ENCODE data around the gene ACRV1. TPM values are rescaled to one million over a fixed set of nuclear protein-coding genes. Genes with fewer than 3 reads are reported as not detected.

Gene ACRV1
- total RNA-seq, 1 experiment from 2014 or later = not detected

GRCh38 chr11:125685228-125685627 is 4.6 kb upstream of the ACRV1 start:
- TF ChIP-seq CTCF (IDR thresholded peaks at IDR 0.05; ENCODE audit: unreplicated experiment) = no peak
- no TSS peak for BruUV-seq (replicated peaks)
- CTCF ChIA-PET = no interaction called here

GRCh38 chr11:125679837-125680236 is 810 bp downstream of the ACRV1 start:
- CTCF ChIA-PET = interaction anchor here (0.6 kb wide), 1 partner anchor 201 kb away, joined by 4 read pairs; no protein-coding TSS in a partner anchor

More at GRCh38 chr11:125685228-125685627, 4.6 kb upstream of the ACRV1 start:
- Mint-ChIP-seq H3K4me3 (ENCODE audit: low read depth, unreplicated experiment) (no peak overlapping the region), H3K9me3 (ENCODE audit: low read depth, unreplicated experiment) (no peaks in the 10 kb centered on the region), H3K27me3 (ENCODE audit: unreplicated experiment) (no peaks in the 10 kb centered on the region), H3K36me3 (ENCODE audit: insufficient read depth, unreplicated experiment) (no peaks in the 10 kb centered on the region), H3K4me1 (ENCODE audit: low read depth, unreplicated experiment) (no peaks in the 10 kb centered on the region), H3K27ac (ENCODE audit: unreplicated experiment) (no peak overlapping the region)
- intact Hi-C loops (cut with micrococcal nuclease; ENCODE audit: unreplicated experiment) = no loop called here
- no peak for DNase-seq

GRCh38 chr11:125679397-125679796 is 1.2 kb downstream of the ACRV1 start:
- intact Hi-C loops (cut with micrococcal nuclease; ENCODE audit: unreplicated experiment) = no loop called here
- Mint-ChIP-seq H3K27ac (ENCODE audit: unreplicated experiment) (no peak overlapping the region), H3K4me3 (ENCODE audit: low read depth, unreplicated experiment) (no peak overlapping the region), H3K4me1 (ENCODE audit: low read depth, unreplicated experiment) (no peaks in the 10 kb centered on the region), H3K9me3 (ENCODE audit: low read depth, unreplicated experiment) (no peaks in the 10 kb centered on the region), H3K36me3 (ENCODE audit: insufficient read depth, unreplicated experiment) (no peaks in the 10 kb centered on the region), H3K27me3 (ENCODE audit: unreplicated experiment) (no peaks in the 10 kb centered on the region)
- no peak for TF ChIP-seq CTCF (IDR thresholded peaks at IDR 0.05; ENCODE audit: unreplicated experiment)
- DNase-seq = no peak
- no TSS peak for BruUV-seq (replicated peaks)
- CTCF ChIA-PET = interaction anchor here (0.6 kb wide), 1 partner anchor 202 kb away, joined by 4 read pairs; no protein-coding TSS in a partner anchor

More at GRCh38 chr11:125679837-125680236, 810 bp downstream of the ACRV1 start:
- Mint-ChIP-seq H3K9me3 (ENCODE audit: low read depth, unreplicated experiment) (no peaks in the 10 kb centered on the region), H3K27me3 (ENCODE audit: unreplicated experiment) (no peaks in the 10 kb centered on the region), H3K4me3 (ENCODE audit: low read depth, unreplicated experiment) (no peak overlapping the region), H3K4me1 (ENCODE audit: low read depth, unreplicated experiment) (no peaks in the 10 kb centered on the region), H3K36me3 (ENCODE audit: insufficient read depth, unreplicated experiment) (no peaks in the 10 kb centered on the region), H3K27ac (ENCODE audit: unreplicated experiment) (no peak overlapping the region)
- BruUV-seq (replicated peaks) = no TSS peak
- DNase-seq = no peak
- no peak for TF ChIP-seq CTCF (IDR thresholded peaks at IDR 0.05; ENCODE audit: unreplicated experiment)
- intact Hi-C loops (cut with micrococcal nuclease; ENCODE audit: unreplicated experiment) = no loop called here

GRCh38 chr11:125675196-125675595 is 5.5 kb downstream of the ACRV1 start:
- TF ChIP-seq CTCF (IDR thresholded peaks at IDR 0.05; ENCODE audit: unreplicated experiment) = no peak
- no TSS peak for BruUV-seq (replicated peaks)
- intact Hi-C loops (cut with micrococcal nuclease; ENCODE audit: unreplicated experiment) = no loop called here
- Mint-ChIP-seq H3K36me3 (ENCODE audit: insufficient read depth, unreplicated experiment) (no peaks in the 10 kb centered on the region), H3K4me1 (ENCODE audit: low read depth, unreplicated experiment) (no peaks in the 10 kb centered on the region), H3K4me3 (ENCODE audit: low read depth, unreplicated experiment) (no peak overlapping the region), H3K27ac (ENCODE audit: unreplicated experiment) (no peak overlapping the region), H3K27me3 (ENCODE audit: unreplicated experiment) (no peaks in the 10 kb centered on the region), H3K9me3 (ENCODE audit: low read depth, unreplicated experiment) (no peaks in the 10 kb centered on the region)
- no peak for DNase-seq
- CTCF ChIA-PET = no interaction called here

Measured in Calu3 (cell line).